ENCODE results near the gene BEGAIN. TPM values are rescaled to one million over a fixed set of nuclear protein-coding genes. Genes with fewer than 3 reads are reported as not detected.

The BEGAIN gene
- total and polyA plus RNA-seq, 10 donors, result 1.8 to 10.0 (median 5.6) TPM

GRCh38 chr14:100504372-100505078, 82.7 kb downstream of the BEGAIN start:
- WGBS, 5 donors, result 82 to 95% (median 91%) methylated on average over 3 of the region's 3 CpGs
- intact Hi-C loops (cut with DNase I; ENCODE audit: low total_unique reads), result no loop called here
- H3K4me1 ChIP-seq, result no peaks in the 10 kb centered on the region
- H3K9me3 ChIP-seq, result peaks cover 0 to 32% (median 25%) of the 10 kb centered on the region in 8 donors
- no peak overlapping the region for H3K4me3 ChIP-seq
- H3K36me3 ChIP-seq, result peaks cover 0 to 9% (median 0%) of the 10 kb centered on the region in 6 donors
- H3K27ac ChIP-seq, result no peak overlapping the region
- DNase-seq, result no peak
- no peaks in the 10 kb centered on the region for H3K27me3 ChIP-seq (replicated peaks in 1 of 7)
- TF ChIP-seq POLR2A (IDR thresholded peaks at IDR 0.05) (no peak), POLR2AphosphoS5 (IDR thresholded peaks at IDR 0.05) (no peak), CTCF (IDR thresholded peaks at IDR 0.05 in 8 of 11, conservative IDR thresholded peaks at IDR 0.05 in 3 of 11) (no peak)

- TF ChIP-seq CTCF (IDR thresholded peaks at IDR 0.05 in 8 of 11, conservative IDR thresholded peaks at IDR 0.05 in 3 of 11) (no peak), POLR2AphosphoS5 (IDR thresholded peaks at IDR 0.05) (no peak), POLR2A (IDR thresholded peaks at IDR 0.05) (no peak)
- no peak overlapping the region for H3K27ac ChIP-seq
- intact Hi-C loops (cut with DNase I; ENCODE audit: low total_unique reads), result no loop called here
- WGBS, 5 donors, result 83 to 95% (median 89%) methylated on average over 7 of the region's 7 CpGs
- H3K9me3 ChIP-seq, result peaks cover 0 to 32% (median 25%) of the 10 kb centered on the region in 8 donors
- H3K4me1 ChIP-seq, result no peaks in the 10 kb centered on the region
- H3K36me3 ChIP-seq, result peaks cover 0 to 9% (median 0%) of the 10 kb centered on the region in 6 donors
- DNase-seq, result no peak
- H3K4me3 ChIP-seq, result no peak overlapping the region
- no peaks in the 10 kb centered on the region for H3K27me3 ChIP-seq (replicated peaks in 1 of 7)
Observed at GRCh38 chr14:100503251-100503650, 84.0 kb downstream of the BEGAIN start.

DNA sequence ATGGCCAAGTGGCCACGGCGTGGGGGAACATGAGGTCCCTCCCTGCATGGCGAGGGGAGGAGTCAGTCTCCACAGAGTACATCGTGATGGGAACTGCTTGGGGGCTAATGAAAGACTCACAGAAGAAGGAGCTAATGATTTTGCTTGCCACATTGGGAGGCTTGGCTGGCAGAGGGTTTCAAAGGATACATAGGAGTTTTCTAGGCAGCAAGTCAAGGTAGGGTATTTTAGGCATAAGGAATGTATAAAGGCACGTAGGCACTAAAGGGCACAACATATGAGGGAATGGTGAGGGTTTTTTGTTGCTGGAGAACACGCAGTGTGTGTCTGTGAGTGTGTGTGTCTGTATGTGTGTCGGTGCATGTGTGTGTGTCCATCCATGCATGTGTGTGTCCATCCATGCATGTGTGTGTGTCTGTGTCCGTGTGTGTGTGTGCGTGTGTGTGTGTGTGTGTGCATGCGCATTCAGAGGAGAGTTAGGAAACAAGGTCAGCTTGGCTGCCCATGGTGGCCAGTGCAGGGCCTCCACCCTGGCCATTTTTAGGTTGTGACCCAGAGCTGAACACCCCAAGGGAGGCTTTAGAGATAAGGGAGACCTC, 84.5 kb downstream of the BEGAIN start:
- intact Hi-C loops (cut with DNase I; ENCODE audit: low total_unique reads), result no loop called here
- no peak overlapping the region for H3K27ac ChIP-seq
- no peak overlapping the region for H3K4me3 ChIP-seq
- WGBS, 5 donors, result 91 to 95% (median 92%) methylated on average over 8 to 10 of the region's 10 CpGs
- DNase-seq, result no peak
- no peaks in the 10 kb centered on the region for H3K27me3 ChIP-seq (replicated peaks in 1 of 7)
- H3K9me3 ChIP-seq, result peaks cover 0 to 32% (median 25%) of the 10 kb centered on the region in 8 donors
- H3K36me3 ChIP-seq, result peaks cover 0 to 9% (median 0%) of the 10 kb centered on the region in 6 donors
- no peaks in the 10 kb centered on the region for H3K4me1 ChIP-seq
- TF ChIP-seq CTCF (IDR thresholded peaks at IDR 0.05 in 8 of 11, conservative IDR thresholded peaks at IDR 0.05 in 3 of 11), result no peak

GRCh38 chr14:100500128-100500527, 87.1 kb downstream of the BEGAIN start:
- no peaks in the 10 kb centered on the region for H3K4me1 ChIP-seq
- intact Hi-C loops (cut with DNase I; ENCODE audit: low total_unique reads), result no loop called here
- no peaks in the 10 kb centered on the region for H3K27me3 ChIP-seq (replicated peaks in 1 of 7)
- DNase-seq, result no peak
- H3K27ac ChIP-seq, result no peak overlapping the region
- no peak overlapping the region for H3K4me3 ChIP-seq
- peaks cover 0 to 23% (median 15%) of the 10 kb centered on the region in 8 donors for H3K9me3 ChIP-seq
- TF ChIP-seq POLR2A (IDR thresholded peaks at IDR 0.05) (no peak), POLR2AphosphoS5 (IDR thresholded peaks at IDR 0.05) (no peak)
- WGBS, 5 donors, result 83 to 97% (median 87%) methylated on average over 9 of the region's 9 CpGs
- H3K36me3 ChIP-seq, result peaks cover 0 to 8% (median 0%) of the 10 kb centered on the region in 6 donors

All from spleen (tissue), 11 donors.